ENCODE results near the gene TBKBP1. TPM values are rescaled to one million over a fixed set of nuclear protein-coding genes. Genes with fewer than 3 reads are reported as not detected.

TBKBP1 gene
- total and polyA plus RNA-seq, 2 of the 4 experiments (the other 2 are of a cell fraction) = 3.4 to 8.5 TPM

DNA sequence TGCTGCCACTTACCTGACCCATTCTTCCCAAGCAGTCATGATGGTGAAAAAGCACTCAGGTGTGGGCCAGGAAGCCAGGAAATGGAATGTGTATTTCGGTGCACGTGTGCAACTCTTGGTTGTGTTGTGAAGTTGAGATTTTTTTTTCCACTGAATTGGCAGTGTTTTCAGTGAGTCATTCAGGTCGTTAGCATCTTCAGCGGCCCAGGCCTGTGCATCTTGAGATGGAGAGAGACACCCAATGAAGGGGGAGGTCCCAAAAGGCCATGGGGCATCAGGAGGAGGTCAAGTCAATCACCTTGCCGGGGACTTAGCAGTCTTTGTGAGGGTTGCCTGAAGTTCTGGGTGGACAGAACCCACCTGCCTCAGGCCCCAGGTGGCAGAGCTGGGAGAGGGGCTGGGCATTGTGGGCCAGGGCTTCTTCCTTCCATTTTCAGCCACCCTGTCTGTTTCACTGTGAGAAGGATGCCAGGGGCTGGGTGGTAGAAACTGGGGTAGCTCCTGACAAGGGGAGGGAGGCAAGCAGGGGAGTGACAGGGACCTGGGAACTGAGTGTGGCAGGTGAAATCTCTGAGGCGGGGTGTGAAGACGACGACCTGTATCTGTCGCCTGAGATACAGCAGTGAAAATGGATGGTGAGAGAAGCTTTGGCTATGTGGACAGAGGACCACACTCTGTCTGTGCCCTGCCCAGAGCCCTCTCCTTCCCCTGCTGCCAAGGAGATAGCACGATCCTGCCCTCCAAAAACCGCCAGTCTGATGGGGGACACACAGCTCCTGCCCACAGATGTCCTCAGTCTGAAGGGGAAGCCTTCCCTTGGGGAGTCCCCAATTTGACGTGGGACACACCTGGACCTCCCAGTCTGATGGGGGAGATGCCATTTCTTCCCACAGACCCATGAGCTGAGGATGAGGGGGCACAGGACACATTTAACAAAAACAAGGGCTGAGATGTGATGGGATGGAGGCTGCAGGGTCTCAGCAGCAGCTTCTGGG is 11.9 kb downstream of the TBKBP1 start:
- H3K27me3 ChIP-seq (ENCODE audit: control insufficient read depth, insufficient read depth, low read length) = no peaks in the 10 kb centered on the region
- H3K4me1 ChIP-seq (ENCODE audit: control insufficient read depth, insufficient read depth, low read length) = 0 out of 2 replicates have a peak, but pooled peaks cover 1% of the 10 kb centered on the region
- no peak overlapping the region for H3K4me3 ChIP-seq (ENCODE audit: insufficient read depth, low read depth, low read length)
- no peak overlapping the region for H2AK5ac ChIP-seq (ENCODE audit: low read depth, low read length)
- DNase-seq (no peak), ATAC-seq (ENCODE audit: low read depth) (no peak)
- H2BK5ac ChIP-seq (ENCODE audit: low read depth, low read length, poor library complexity, severe bottlenecking) = no peak overlapping the region
- dilution Hi-C loops (cut with HindIII; ENCODE audit: low sequenced_read_pairs, unreplicated experiment) (no loop called here), in situ Hi-C loops (cut with MboI; ENCODE audit: low sequenced_read_pairs) (no loop called here), intact Hi-C loops (cut with micrococcal nuclease) (no loop called here)
- no peak overlapping the region for H3K23ac ChIP-seq (ENCODE audit: low read depth, low read length)
- POLR2A ChIA-PET (ENCODE audit: unreplicated experiment) = no interaction called here
- no peak overlapping the region for H3K9ac ChIP-seq (ENCODE audit: low read depth, low read length)
- no peak overlapping the region for H4K91ac ChIP-seq (ENCODE audit: insufficient read depth, low read depth, low read length)
- no peak overlapping the region for H3K14ac ChIP-seq (replicated peaks; ENCODE audit: low read depth, low read length)
- H3K27ac ChIP-seq (ENCODE audit: insufficient read depth, low read length) = no peak overlapping the region
- H3K18ac ChIP-seq (ENCODE audit: low read depth, low read length) = no peak overlapping the region
- no peaks in the 10 kb centered on the region for H3K79me1 ChIP-seq (ENCODE audit: low read depth in 1 of 2, low read length in 2 of 2)
- H2BK20ac ChIP-seq (ENCODE audit: low read depth, low read length) = no peak overlapping the region
- no peak overlapping the region for H2AK9ac ChIP-seq (replicated peaks; ENCODE audit: low read depth, low read length, poor library complexity)
- no peak overlapping the region for H2BK15ac ChIP-seq (ENCODE audit: low read depth, low read length)
- H4K20me1 ChIP-seq (ENCODE audit: insufficient read depth, low read length) = peaks cover 10% of the 10 kb centered on the region
- no peak overlapping the region for H3K4ac ChIP-seq (ENCODE audit: low read depth, low read length)
- no TSS peak for BruUV-seq (replicated peaks)
- TF ChIP-seq, protein P1, sequence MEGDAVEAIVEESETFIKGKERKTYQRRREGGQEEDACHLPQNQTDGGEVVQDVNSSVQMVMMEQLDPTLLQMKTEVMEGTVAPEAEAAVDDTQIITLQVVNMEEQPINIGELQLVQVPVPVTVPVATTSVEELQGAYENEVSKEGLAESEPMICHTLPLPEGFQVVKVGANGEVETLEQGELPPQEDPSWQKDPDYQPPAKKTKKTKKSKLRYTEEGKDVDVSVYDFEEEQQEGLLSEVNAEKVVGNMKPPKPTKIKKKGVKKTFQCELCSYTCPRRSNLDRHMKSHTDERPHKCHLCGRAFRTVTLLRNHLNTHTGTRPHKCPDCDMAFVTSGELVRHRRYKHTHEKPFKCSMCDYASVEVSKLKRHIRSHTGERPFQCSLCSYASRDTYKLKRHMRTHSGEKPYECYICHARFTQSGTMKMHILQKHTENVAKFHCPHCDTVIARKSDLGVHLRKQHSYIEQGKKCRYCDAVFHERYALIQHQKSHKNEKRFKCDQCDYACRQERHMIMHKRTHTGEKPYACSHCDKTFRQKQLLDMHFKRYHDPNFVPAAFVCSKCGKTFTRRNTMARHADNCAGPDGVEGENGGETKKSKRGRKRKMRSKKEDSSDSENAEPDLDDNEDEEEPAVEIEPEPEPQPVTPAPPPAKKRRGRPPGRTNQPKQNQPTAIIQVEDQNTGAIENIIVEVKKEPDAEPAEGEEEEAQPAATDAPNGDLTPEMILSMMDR (conservative IDR thresholded peaks at IDR 0.05; ENCODE audit: low read depth, low read length) = no peak
- no peak for TF ChIP-seq RAD21 (IDR thresholded peaks at IDR 0.05; ENCODE audit: low read length)
- TF ChIP-seq MXI1 (IDR thresholded peaks at IDR 0.05; ENCODE audit: borderline replicate concordance, low read depth, low read length) = no peak
- TF ChIP-seq, protein P2, sequence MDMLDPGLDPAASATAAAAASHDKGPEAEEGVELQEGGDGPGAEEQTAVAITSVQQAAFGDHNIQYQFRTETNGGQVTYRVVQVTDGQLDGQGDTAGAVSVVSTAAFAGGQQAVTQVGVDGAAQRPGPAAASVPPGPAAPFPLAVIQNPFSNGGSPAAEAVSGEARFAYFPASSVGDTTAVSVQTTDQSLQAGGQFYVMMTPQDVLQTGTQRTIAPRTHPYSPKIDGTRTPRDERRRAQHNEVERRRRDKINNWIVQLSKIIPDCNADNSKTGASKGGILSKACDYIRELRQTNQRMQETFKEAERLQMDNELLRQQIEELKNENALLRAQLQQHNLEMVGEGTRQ (IDR thresholded peaks at IDR 0.05; ENCODE audit: low read depth, low read length) = no peak
- TF ChIP-seq POLR2A (IDR thresholded peaks at IDR 0.05; ENCODE audit: low read depth, low read length) = no peak
- TF ChIP-seq FOS (IDR thresholded peaks at IDR 0.05; ENCODE audit: low read depth, low read length) = no peak
- no peak for TF ChIP-seq RFX5 (IDR thresholded peaks at IDR 0.05; ENCODE audit: low read depth, low read length)
- TF ChIP-seq, protein P3, sequence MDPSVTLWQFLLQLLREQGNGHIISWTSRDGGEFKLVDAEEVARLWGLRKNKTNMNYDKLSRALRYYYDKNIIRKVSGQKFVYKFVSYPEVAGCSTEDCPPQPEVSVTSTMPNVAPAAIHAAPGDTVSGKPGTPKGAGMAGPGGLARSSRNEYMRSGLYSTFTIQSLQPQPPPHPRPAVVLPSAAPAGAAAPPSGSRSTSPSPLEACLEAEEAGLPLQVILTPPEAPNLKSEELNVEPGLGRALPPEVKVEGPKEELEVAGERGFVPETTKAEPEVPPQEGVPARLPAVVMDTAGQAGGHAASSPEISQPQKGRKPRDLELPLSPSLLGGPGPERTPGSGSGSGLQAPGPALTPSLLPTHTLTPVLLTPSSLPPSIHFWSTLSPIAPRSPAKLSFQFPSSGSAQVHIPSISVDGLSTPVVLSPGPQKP (IDR thresholded peaks at IDR 0.05; ENCODE audit: borderline replicate concordance, low read depth, low read length) = no peak
- TF ChIP-seq CHD1 (IDR thresholded peaks at IDR 0.05; ENCODE audit: low read depth, low read length) = no peak
- no peak for TF ChIP-seq NFE2L2 (IDR thresholded peaks at IDR 0.05; ENCODE audit: low read depth, low read length)
- no peak for TF ChIP-seq BHLHE40 (IDR thresholded peaks at IDR 0.05; ENCODE audit: low read depth, low read length)
- no peak for TF ChIP-seq CEBPB (IDR thresholded peaks at IDR 0.05; ENCODE audit: low read depth, low read length)
- no peak overlapping the region for H3K56ac ChIP-seq (ENCODE audit: extremely low read depth, insufficient read depth, low read length)
- H4K5ac ChIP-seq (ENCODE audit: low read depth, low read length) = no peak overlapping the region
- WGBS, 2 experiments (ENCODE audit: extremely low coverage in 2 of 2, insufficient read length in 1 of 2) = 77% methylated on average over 3 of the region's 12 CpGs; no CpG with 5 or more reads in 1 of the 2 experiments
- H2BK120ac ChIP-seq (ENCODE audit: low read depth, low read length) = no peak overlapping the region
- CTCF ChIA-PET = interaction anchor here (1.5 kb wide), 1 partner anchor 12 kb away, joined by 8 read pairs; no protein-coding TSS in a partner anchor
- peaks cover 14% of the 10 kb centered on the region; the same call in 1 of the 2 replicates for H3K36me3 ChIP-seq (ENCODE audit: control insufficient read depth, insufficient read depth, low read length)
- H2AFZ ChIP-seq (replicated peaks; ENCODE audit: low read length, poor library complexity) = peak overlapping the region; percentile 5
- H3K9me1 ChIP-seq (ENCODE audit: insufficient read depth, low read length) = peaks cover 3% of the 10 kb centered on the region; the same call in 1 of the 2 replicates
- H4K8ac ChIP-seq (ENCODE audit: low read depth in 2 of 2, low read length in 2 of 2) = no peak overlapping the region
- H3K9me3 ChIP-seq (ENCODE audit: control insufficient read depth, insufficient read depth, low read length) = no peaks in the 10 kb centered on the region
- H3K4me2 ChIP-seq (ENCODE audit: low read depth, low read length) = no peak overlapping the region

All from IMR-90 (cell line).